ENCODE measurements around the gene RXRB.
A peak's percentile ranks its signal among the peaks of the same experiment; 100 is the strongest.

GRCh38 chr6:33248932-33249731 is 48.7 kb upstream of the RXRB start:
- TF ChIP-seq POLR2A (IDR thresholded peaks at IDR 0.05; ENCODE audit: low read length), result peak; percentile 86
- TF ChIP-seq GATA1 (IDR thresholded peaks at IDR 0.05; ENCODE audit: low read depth, low read length), result no peak
